Colonic mucosa (tissue), 4 donors: Measurements from ENCODE around the gene IL18. TPM values are rescaled to one million over a fixed set of nuclear protein-coding genes. Genes with fewer than 3 reads are reported as not detected.
"Not testable (repeated sequence)": the region's sequence is repeated elsewhere in the genome, so short reads cannot be mapped to it uniquely, and the experiment has no call there.

ENCODE experiments used
- DNase-seq: peaks from one replicate; pipeline ENCODE4 v3.0.0-alpha.2; 2020
- H3K27ac ChIP-seq: fragments of 200-600 bp; one replicate; pipeline ENCODE4 v1.8.0; 2021
- H3K27me3 ChIP-seq: fragments of 200-600 bp; one replicate; pipeline ENCODE4 v1.8.0; 2021
- H3K36me3 ChIP-seq: fragments of 200-600 bp; one replicate; pipeline ENCODE4 v1.8.0; 2021
- H3K4me1 ChIP-seq: fragments of 200-600 bp; one replicate; pipeline ENCODE4 v1.8.0; 2021; ENCODE audit warnings: mild to moderate bottlenecking
- H3K4me3 ChIP-seq: fragments of 200-600 bp; one replicate; pipeline ENCODE4 v1.8.0; 2021
- H3K9ac ChIP-seq, 2 donors: one replicate each; pipeline ENCODE4 v1.7.0; 2013; ENCODE audit warnings: control low read depth in 2 of 2, low read depth in 2 of 2, low read length in 2 of 2
- H3K9me3 ChIP-seq: fragments of 200-600 bp; one replicate; pipeline ENCODE4 v1.8.0; 2021
- intact Hi-C: fragments of 100-400 bp; cut with DNase I; formaldehyde crosslinking; loops from one replicate; pipeline ENCODE4 v1.14.1; 2022
- total RNA-seq, 2 donors: library from RNA; stranded (reverse); fragmentation: NEBNext Ultra II Directional in 1 of 2; extraction: Animal tissue kit (Norgen Biotek cat#: 25700) in 1 of 2; gene quantifications; one replicate each; pipeline ENCODE4 v1.2.1, GENCODE V29; 2021
- TF ChIP-seq, protein P1 (sequence below): fragments of 200-600 bp; IDR thresholded peaks from one replicate; pipeline ENCODE4 v1.8.0; 2022; ENCODE audit warnings: antibody characterized with exemption, mild to moderate bottlenecking
- donor health status: healthy.
- donor health status: DM: no; HTN: no; CAD: no.
- donor health status: DM: no; HTN: no; CAD: no.

IL18 gene
- total RNA-seq, 2 donors from 2014 or later: 42.3 to 63.4 TPM

DNA sequence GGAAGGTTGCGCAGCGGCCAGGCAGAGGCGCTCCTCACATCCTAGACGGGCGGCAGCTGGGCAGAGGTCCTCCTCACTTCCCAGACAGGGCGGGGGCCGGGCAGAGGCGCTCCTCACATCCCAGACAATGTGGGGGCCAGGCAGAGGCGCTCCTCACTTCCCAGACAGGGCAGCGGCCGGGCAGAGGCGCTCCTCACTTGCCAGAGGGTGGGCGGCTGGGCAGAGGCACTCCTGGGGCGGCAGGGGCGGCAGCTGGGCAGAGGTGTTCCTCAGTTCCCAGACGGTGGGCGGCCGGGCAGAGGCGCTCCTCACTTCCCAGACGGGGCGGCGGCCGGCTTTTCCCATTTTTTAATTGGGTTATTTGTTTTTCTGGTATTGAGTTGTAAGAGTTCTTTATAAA lies 42.2 kb upstream of the IL18 start:
- Histone ChIP-seq H3K27ac (no peak overlapping the region), H3K36me3 (no peaks in the 10 kb centered on the region), H3K27me3 (no peaks in the 10 kb centered on the region), H3K9me3 (no peaks in the 10 kb centered on the region), H3K4me1 (no peaks in the 10 kb centered on the region), H3K4me3 (no peak overlapping the region), H3K9ac (no peak overlapping the region)
- TF ChIP-seq, protein P1, sequence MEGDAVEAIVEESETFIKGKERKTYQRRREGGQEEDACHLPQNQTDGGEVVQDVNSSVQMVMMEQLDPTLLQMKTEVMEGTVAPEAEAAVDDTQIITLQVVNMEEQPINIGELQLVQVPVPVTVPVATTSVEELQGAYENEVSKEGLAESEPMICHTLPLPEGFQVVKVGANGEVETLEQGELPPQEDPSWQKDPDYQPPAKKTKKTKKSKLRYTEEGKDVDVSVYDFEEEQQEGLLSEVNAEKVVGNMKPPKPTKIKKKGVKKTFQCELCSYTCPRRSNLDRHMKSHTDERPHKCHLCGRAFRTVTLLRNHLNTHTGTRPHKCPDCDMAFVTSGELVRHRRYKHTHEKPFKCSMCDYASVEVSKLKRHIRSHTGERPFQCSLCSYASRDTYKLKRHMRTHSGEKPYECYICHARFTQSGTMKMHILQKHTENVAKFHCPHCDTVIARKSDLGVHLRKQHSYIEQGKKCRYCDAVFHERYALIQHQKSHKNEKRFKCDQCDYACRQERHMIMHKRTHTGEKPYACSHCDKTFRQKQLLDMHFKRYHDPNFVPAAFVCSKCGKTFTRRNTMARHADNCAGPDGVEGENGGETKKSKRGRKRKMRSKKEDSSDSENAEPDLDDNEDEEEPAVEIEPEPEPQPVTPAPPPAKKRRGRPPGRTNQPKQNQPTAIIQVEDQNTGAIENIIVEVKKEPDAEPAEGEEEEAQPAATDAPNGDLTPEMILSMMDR: no peak
- DNase-seq: no peak
- intact Hi-C loops: no loop called here

DNA sequence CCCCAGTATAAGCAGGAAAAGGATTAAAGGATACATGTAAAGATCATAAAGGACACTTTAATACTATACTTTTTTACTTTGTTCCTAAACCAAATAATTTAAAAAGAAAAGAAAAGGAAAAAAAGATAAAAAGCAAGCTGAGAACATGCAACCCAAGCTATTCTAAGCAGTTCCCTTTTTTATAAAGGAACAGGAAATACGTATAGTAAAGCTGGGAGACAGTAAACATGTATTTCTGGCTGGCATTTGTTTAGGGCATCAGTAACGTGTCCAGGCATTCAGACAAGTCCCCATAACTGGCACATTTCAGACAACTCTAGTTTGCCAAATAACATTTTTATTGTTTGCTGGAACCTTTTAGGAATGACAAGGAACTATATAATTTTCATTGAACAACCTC lies 36.4 kb upstream of the IL18 start:
- Histone ChIP-seq H3K27ac (no peak overlapping the region), H3K9me3 (no peaks in the 10 kb centered on the region), H3K27me3 (no peaks in the 10 kb centered on the region), H3K9ac (no peak overlapping the region), H3K4me3 (no peak overlapping the region), H3K4me1 (no peaks in the 10 kb centered on the region), H3K36me3 (no peaks in the 10 kb centered on the region)
- intact Hi-C loops: no loop called here
- TF ChIP-seq, protein P1: no peak
- no peak for DNase-seq

DNA sequence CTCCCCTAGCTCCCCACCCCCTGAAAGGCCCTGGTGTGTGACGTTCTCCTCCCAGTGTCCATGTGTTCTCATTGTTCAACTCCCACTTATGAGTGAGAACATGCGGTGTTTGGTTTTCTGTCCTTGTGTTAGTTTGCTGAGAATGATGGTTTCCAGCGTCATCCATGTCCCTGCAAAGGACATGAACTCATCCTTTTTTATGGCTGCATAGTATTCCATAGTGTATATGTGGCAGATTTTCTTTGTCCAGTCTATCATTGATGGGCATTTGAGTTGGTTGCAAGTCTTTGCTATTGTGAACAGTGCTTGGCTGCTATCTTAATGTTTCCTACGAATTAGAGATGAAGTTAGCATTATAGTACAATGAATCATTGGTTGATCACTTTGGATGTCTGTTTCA lies 35.2 kb upstream of the IL18 start:
- H3K27me3 ChIP-seq, intact Hi-C loops, DNase-seq, H3K36me3 ChIP-seq, H3K27ac ChIP-seq, H3K9ac ChIP-seq, H3K4me3 ChIP-seq, H3K4me1 ChIP-seq, H3K9me3 ChIP-seq: not testable (repeated sequence)

DNA sequence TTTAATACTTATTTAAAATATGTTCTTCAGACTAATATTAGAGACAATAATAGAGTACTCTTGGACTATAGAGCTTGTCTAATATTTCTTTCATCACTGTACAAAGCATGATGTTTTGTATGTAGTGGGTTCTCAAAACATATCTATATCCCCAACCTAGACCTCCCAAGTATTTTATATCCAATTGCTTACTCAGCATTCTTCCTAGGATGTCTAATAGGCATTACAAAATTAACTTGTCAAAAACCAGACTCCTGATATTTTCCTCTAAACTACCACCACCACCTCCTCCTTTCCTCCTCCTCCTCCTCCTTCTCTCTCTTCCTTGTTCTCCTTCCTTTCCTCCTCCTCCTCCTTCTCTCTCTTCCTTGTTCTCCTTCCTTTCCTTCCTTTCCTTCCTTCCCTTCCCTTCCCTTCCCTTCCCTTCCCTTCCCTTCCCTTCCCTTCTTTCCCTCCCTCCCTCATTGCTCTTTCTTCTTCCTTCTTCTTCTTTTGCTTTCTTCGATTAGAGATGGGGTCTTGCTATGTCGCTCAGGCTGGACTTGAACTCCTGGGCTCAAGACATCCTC lies 32.7 kb upstream of the IL18 start:
- intact Hi-C loops: no loop called here
- Histone ChIP-seq H3K27me3 (no peaks in the 10 kb centered on the region), H3K9me3 (no peaks in the 10 kb centered on the region), H3K27ac (no peak overlapping the region), H3K4me3 (no peak overlapping the region), H3K9ac (no peak overlapping the region), H3K36me3 (no peaks in the 10 kb centered on the region), H3K4me1 (no peaks in the 10 kb centered on the region)
- DNase-seq: no peak
- TF ChIP-seq, protein P1: no peak

DNA sequence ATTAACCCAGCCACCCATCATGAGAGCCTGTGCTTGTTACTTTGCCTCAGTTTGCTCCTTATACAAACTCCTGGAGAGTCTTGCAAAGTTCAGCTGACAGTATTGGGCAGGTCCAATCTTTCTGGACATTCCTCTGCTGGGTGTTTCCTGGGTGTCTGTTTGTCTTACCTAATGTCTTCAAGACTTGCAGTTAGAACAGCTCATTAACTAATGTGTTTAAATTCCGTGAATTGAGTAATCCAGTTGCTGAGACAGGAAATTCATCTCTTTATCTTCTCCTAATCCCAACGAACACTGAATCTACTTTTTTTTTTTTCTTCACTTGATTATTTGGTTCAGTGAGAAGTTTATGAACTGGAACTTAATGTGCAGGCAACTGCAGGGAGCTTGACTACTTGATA lies 32.1 kb upstream of the IL18 start:
- H3K36me3 ChIP-seq: no peaks in the 10 kb centered on the region
- H3K9ac ChIP-seq: no peak overlapping the region
- TF ChIP-seq, protein P1: no peak
- H3K4me1 ChIP-seq: no peaks in the 10 kb centered on the region
- no peak for DNase-seq
- no peaks in the 10 kb centered on the region for H3K9me3 ChIP-seq
- H3K27ac ChIP-seq: no peak overlapping the region
- intact Hi-C loops: no loop called here
- H3K27me3 ChIP-seq: no peaks in the 10 kb centered on the region
- no peak overlapping the region for H3K4me3 ChIP-seq

DNA sequence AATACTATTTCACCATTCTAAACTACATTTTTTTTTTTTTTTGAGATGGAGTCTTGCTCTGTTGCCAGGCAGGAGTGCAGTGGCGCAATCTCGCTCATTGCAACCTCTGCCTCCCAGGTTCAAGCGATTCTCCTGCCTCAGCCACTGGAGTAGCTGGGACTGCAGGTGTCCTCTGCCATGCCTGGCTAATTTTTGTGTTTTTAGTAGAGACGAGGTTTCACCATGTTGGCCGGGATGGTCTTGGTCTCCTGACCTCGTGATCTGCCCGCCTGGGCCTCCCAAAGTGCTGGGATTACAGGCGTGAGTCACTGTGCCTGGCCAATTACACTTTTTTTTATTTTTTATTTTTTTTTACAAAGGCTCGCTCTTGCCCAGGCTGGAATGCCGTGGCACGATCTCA lies 31.2 kb upstream of the IL18 start:
- H3K27ac ChIP-seq, H3K9me3 ChIP-seq, H3K4me3 ChIP-seq, DNase-seq, H3K9ac ChIP-seq, H3K27me3 ChIP-seq, H3K4me1 ChIP-seq, H3K36me3 ChIP-seq, intact Hi-C loops: not testable (repeated sequence)

DNA sequence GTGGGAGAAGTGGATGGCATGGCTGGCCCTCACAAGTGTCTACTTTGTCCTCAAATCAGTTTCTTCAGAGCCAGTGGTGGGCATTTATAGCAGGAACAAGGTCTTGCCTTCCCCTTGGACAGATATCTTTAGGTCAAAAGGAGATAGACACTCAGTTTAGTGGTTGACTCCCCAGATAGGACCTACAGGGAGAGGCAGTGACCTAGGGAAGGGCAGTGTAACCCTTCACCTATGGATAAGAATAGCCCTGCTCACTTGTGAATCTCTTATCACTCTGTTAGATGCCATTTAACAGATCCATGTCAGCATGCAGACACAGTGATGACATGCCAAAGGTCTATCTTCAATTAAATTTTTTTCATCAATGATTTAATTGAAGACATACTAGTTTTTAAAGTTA lies 22.4 kb upstream of the IL18 start:
- no peak overlapping the region for H3K27ac ChIP-seq
- no peaks in the 10 kb centered on the region for H3K27me3 ChIP-seq
- no peaks in the 10 kb centered on the region for H3K4me1 ChIP-seq
- no peak overlapping the region for H3K9ac ChIP-seq
- intact Hi-C loops: no loop called here
- no peak overlapping the region for H3K4me3 ChIP-seq
- DNase-seq: no peak
- TF ChIP-seq, protein P1: no peak
- H3K9me3 ChIP-seq: no peaks in the 10 kb centered on the region
- no peaks in the 10 kb centered on the region for H3K36me3 ChIP-seq
